COLO829 (cell line): Measurements from ENCODE around the gene ADAR.

ENCODE experiments used
- DNase-seq: peaks from one replicate; pipeline ENCODE4 v3.0.0; 2012; ENCODE audit warnings: low spot score

ADAR gene

GRCh38 chr1:154557939-154558719 is 49.9 kb downstream of the ADAR start, which contains the start of gene UBE2Q1:
UBE2Q1 (minus strand) TSS chr1:154558662; CDS start chr1:154558553, 109 bp downstream.
- no peak for DNase-seq

- no peak for DNase-seq
Observed at GRCh38 chr1:154557248-154557938, 50.6 kb downstream of the ADAR start.

- DNase-seq = peak; percentile 45
Observed at GRCh38 chr1:154556422-154556821, 51.6 kb downstream of the ADAR start.

- no peak for DNase-seq
Observed at GRCh38 chr1:154553056-154554030, 54.6 kb downstream of the ADAR start.

- DNase-seq = no peak
Observed at GRCh38 chr1:154552036-154552435, 56.0 kb downstream of the ADAR start.

GRCh38 chr1:154551474-154551873 is 56.5 kb downstream of the ADAR start:
- no peak for DNase-seq

GRCh38 chr1:154550657-154551056 is 57.3 kb downstream of the ADAR start:
- DNase-seq = no peak

GRCh38 chr1:154550070-154550469 is 57.9 kb downstream of the ADAR start:
- no peak for DNase-seq

- DNase-seq = no peak
Observed at GRCh38 chr1:154549202-154549770, 58.7 kb downstream of the ADAR start.

- DNase-seq = no peak
Observed at GRCh38 chr1:154548028-154548427, 60.0 kb downstream of the ADAR start.

GRCh38 chr1:154547105-154547732 is 60.8 kb downstream of the ADAR start:
- DNase-seq = no peak

GRCh38 chr1:154546264-154547063 is 61.5 kb downstream of the ADAR start:
- DNase-seq = peak; percentile 87

GRCh38 chr1:154541231-154541630 is 66.8 kb downstream of the ADAR start:
- DNase-seq = no peak

- DNase-seq = no peak
Observed at GRCh38 chr1:154539486-154540483, 68.2 kb downstream of the ADAR start.

- DNase-seq = no peak
Observed at GRCh38 chr1:154536570-154536969, 71.4 kb downstream of the ADAR start.

- DNase-seq = no peak
Observed at GRCh38 chr1:154533952-154534844, 73.8 kb downstream of the ADAR start.
